ENCODE results near the gene ARHGEF10L.

DNA sequence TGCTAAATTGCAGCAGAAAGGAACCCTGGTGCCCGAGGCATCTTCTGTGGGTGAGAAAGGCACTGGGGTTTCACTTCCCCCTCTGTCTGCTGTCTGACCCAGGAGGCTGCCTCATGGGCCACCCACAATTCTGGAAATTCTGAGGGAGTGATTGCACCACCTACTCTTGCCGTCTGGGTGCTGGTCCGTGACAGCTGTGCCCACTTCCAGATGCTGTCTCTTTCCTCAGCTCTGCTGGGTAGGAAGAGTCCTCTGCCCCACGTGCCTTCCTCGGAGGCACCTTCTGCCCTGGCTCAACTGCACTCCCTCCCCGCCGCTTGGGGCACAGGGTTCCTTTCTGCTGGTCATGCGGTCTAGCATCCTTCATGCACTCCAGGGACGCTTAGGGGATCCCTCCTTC is 96.3 kb downstream of the ARHGEF10L start:
- TF ChIP-seq EZH2phosphoT487 (IDR thresholded peaks at IDR 0.05) = no peak
- TF ChIP-seq, protein P1, sequence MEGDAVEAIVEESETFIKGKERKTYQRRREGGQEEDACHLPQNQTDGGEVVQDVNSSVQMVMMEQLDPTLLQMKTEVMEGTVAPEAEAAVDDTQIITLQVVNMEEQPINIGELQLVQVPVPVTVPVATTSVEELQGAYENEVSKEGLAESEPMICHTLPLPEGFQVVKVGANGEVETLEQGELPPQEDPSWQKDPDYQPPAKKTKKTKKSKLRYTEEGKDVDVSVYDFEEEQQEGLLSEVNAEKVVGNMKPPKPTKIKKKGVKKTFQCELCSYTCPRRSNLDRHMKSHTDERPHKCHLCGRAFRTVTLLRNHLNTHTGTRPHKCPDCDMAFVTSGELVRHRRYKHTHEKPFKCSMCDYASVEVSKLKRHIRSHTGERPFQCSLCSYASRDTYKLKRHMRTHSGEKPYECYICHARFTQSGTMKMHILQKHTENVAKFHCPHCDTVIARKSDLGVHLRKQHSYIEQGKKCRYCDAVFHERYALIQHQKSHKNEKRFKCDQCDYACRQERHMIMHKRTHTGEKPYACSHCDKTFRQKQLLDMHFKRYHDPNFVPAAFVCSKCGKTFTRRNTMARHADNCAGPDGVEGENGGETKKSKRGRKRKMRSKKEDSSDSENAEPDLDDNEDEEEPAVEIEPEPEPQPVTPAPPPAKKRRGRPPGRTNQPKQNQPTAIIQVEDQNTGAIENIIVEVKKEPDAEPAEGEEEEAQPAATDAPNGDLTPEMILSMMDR (IDR thresholded peaks at IDR 0.05) = no peak

Measured in neural progenitor cell (in vitro differentiated cells).